Activated T-cell treated with anti-CD3 and anti-CD28 coated beads for 48 hours (primary cell): ENCODE measurements around the gene LANCL2.

ENCODE experiments used
- DNase-seq: peaks from one replicate; pipeline ENCODE4 v3.0.0-alpha.2; 2020; ENCODE audit warnings: low read depth

LANCL2 gene

DNA sequence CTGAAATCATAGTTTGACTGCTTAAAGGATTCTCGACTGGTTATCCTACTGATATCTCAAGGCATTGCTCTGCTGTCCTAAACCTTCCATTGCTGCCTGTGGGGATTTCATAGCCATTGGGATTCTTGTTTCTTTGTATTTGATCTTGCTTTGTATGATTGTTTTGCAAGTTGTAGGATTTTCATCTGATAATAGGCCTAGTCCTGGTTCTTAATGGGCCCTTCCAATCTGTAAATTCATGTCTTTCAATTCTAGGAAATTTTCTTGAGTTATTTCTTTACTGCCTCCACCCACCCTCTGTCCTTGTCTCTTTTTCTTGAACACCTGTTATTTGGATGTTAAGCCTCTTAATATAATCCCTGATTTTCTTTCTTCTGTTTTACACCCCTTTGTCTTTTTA lies 72.2 kb downstream of the LANCL2 start:
- DNase-seq, result no peak

DNA sequence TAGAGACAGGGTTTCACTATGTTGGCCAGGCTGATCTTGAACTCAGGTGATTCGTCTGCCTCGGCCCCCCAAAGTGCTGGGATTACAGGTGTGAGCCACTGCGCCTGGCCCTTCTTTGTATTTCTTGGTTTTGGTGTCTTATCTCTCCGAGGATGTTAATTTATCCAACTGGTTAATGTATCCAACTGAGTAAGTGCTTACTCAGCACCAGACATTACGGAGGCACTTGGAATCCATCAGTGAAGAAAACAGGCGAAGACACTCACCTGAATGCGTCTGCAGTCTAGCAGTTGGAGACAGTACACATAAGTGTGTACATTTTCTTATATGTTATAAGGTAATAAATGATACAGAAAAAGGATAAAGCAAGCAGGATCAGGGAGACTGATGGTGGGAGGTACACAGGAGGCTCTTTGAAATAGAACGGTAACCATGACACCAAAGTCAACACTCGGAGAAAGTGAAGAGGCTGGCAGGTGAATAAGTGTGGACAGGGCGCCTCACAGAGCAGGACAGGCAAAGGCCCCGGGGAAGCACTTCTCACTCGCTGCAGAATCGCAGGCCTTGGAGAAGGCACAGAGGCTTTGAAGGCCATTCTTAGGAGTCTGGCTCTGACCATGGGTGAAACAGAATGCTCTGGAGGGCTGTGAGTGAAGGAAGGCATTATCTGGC lies 73.1 kb downstream of the LANCL2 start:
- no peak for DNase-seq

DNA sequence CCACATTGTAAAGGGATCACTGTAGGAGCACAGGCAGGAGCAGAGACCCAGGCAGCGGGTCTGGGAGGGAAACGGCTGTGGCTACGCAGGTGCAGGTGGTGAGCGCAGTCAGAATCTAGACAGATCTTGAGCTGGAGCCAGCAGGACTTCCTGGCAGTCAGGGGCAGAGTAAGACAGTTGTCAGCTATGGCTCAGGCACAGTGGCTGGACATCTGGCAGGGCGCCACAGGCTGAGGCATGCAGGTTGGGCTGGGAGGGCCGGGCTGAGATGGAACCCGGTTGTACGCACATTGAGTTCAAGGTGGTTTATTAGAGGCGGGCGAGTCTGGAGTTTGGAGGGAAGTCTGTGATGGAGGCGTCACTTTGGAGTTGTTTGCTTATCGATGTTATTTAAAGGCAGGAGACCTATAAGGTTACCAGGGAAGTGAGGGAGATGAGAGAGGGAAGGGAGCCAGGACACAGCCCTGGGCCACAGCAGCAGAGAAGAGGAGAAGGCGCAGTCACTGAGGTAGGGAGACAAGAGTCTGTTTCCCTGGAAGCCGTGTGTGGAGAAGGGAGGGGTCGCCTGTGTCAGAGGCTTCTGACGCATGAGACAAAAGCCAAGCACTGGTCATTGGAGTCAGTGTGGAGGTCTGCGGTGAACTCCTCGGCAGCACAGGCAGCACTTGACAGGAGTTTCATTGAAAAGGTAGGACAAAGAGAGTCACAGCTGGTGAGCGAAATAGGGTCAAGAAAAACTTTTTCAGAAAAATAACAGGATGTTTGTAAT lies 73.8 kb downstream of the LANCL2 start:
- DNase-seq, result no peak

DNA sequence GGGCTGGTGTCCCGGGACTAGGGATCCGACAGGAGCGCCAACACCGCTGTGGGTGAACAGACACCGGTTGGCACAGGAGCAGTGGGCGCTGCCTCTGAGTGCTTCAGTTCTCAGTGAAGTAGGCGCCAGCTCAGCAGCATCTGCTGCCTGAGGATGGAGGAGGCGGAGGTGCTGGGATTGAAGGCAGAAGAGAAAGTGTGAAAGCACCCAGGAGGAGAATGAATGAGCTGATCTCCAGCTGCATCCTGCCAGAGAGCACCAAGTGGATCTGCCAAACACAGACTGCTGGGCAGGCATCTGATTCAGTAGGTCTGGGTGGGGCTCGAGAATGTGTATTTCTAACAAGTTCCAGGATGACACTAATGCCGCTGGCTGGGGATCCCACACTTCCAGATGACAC lies 74.5 kb downstream of the LANCL2 start:
- no peak for DNase-seq

DNA sequence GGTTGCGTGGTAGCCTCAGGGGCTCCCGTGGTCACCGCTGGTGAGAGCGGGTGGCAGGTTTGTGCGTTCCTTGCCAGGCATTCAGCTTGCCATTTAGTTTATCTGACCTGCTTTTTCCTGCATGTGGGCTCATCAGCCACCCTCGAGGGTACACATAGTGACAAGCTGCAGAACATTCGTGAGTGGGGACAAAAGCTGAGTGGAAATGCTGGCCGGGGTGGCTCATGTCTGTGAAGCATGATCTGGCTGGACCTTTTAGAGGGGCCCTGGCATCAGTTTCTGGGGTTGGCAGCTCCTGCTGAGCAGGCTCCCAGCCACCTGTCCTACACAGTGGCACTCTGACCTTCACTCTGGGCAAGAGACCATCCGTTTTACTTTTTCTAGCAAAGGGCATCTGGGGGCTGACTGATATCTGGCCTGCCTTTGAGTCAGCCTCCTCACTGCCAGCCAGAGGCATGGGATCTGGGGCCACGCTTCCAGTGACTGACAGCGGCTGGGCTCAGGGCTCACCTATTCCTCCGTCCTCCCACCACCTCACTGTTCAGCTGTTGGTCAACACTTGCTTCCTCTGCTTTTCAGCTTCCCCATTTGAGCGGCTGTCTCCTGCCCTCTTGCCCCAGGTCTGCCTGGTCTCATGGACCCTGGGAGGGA lies 75.0 kb downstream of the LANCL2 start:
- no peak for DNase-seq

DNA sequence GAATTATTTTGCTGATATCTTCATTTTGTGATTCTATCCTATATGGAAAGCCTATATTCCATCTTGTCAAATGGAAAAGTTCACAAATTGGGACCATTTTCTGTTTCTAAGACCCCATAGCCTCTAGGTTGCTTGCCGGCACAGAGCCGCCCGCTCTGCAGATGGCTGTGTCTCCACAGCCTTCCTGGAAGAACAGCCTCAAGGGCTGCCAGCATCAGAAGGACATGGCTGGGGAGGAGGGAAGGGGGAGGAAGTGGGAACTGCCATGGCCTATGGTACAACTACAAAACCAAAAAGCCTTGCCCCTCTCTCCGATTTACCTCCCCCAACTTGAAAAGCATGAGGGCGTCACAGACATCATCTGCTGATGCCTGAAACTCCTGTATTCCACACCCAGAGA lies 75.9 kb downstream of the LANCL2 start:
- no peak for DNase-seq

DNA sequence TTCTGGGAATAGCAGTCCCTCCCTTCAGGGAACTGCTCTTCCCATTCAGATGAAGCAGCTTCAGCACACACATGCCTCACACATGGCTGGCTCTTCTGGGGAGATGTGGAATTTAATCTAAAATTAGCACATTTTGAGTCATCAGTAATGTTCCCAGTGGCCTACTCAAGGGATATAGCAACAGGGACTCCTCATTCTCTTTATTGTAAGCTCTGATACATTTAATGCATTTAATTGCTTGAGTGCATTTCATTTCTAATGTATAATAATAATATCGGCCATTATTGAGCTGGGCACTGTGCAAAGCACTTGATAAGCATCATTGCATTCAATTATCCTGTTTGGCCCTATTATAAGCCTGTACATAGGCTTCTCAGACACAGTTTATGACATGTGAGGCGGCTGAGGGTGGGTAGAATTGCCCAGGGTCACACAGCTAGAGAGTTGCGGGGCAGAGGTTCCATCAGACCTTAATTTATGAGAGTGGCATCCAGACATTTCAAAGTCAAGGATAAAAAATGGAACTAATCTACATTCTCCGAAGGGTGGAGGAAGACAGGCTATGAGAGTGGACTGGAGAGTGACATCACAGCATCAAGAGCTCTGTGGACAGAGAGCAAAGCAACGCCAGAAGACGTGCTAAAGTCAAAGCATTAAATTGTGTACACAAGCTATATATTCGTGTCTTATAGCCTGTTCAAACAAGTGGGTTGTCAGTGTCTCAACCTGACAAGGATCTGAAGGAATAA lies 76.8 kb downstream of the LANCL2 start:
- no peak for DNase-seq

DNA sequence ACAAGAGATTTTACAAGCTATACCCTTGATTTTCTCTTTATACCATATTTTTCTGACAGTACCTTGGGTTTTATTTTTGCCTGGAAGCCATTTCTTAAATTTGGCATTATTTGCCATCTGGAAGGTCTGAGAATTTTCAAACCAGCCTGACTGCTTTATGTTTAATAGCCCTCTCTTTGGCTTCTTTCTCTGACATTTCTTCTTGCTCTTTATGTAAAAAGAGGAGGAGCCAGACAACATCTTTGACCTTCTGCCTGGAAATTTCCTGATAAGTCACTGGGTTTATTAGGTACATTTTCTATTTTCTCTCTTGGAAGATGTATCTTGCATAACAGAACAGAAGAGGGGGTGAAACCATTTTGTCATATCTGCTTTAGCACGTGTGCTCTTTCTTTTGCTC lies 79.6 kb downstream of the LANCL2 start:
- DNase-seq, result no peak

DNA sequence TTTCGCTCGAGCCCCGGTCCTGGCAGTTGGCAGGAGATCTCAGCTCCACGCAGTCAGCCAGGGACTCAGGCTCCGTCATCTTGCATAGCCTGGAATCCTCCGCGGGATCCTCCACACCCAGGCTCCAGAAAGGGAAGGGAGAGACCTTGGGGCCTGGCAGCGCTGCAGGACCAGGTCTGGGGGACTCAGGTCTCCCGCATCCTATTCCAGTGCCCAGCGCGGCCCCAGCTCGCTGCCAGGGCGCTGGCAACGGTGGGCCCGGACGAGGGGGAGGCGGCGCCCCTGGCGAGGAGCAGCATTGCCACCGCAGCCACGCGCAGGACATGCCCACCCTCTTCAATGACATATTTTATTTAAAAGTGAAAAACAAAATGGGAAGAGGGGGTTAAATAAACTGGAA lies 83.4 kb downstream of the LANCL2 start:
- no peak for DNase-seq

DNA sequence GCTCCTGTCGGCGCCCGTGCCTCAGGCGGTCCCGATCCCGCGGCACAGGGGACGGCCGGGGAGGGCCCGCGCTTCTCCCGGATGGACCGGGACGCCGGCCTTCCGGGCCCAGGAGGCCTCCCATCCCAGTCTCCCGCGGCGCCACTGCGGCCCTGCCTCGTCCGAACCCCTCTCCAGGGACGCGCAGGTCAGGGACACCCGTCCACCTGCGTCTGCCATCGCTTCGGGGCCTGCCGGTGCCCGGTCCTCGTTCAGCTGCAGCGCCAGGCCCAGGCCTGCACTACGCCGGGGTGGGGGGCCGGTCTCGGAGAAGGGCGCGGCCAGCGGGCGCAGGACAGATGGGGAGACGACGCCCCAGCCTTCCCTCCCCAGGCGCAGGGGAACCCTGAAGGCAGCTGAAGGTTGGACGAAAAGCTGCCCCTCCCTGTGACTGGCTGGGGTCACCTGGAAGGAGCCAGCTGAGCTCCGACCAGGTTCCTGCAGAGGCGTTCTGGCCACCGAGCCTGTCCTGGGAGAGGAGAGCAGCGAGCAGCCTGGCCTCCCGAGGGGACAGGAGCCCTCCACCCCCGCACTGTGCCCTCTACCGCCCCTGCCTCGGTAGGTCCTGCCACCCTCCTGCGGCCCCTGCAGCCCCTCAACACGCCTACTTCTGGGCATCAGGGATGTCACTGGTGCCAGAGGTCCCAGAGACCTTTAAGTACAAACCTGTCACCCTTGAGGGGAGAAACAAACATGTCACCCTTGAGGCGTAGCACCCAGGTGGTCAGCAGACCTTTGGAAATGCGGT lies 84.3 kb downstream of the LANCL2 start:
- no peak for DNase-seq

DNA sequence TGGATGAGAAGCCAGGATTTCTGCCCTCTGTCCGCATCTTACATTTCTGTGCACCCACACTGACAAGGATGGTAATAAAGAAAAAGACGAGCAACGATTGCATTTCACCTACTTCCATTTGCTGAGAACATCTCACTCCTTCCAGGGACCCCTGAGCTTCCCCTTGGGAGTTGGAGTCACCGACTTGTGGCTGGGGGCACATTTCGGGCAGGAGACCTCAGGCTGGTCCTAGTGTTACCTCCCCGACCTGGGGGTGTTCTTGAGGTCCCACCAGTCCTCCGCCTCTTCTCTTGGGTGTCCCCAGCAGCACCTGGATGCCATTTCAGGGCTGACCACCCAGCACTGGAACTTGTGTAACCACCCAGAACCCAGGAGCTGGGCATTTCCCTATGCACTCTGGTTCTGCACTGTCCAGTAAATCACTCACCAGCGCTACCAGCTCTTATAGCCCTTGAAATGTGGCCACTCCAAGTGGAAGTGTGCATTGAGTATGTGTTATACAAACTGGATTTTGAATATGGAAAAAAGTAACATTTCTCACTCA lies 84.9 kb downstream of the LANCL2 start:
- DNase-seq, result no peak

DNA sequence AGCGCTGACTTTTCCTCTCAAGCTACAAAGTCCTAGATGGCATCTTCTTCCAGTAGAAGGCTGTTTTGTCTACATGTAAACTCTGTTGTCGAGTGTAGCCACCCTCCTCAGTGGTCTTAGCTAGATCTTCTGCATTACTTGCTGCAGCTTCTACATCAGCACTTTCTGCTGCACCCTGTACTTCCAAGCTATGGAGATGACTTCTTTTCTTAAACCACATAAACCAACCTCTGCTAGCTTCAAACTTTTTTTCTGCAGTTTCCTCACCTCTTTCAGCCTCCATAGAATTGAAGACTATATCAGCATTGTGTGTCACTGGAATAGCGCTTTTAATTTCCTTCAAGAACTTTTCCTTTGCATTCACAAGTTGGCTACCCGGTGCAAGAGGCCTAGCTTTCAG lies 87.8 kb downstream of the LANCL2 start:
- no peak for DNase-seq

DNA sequence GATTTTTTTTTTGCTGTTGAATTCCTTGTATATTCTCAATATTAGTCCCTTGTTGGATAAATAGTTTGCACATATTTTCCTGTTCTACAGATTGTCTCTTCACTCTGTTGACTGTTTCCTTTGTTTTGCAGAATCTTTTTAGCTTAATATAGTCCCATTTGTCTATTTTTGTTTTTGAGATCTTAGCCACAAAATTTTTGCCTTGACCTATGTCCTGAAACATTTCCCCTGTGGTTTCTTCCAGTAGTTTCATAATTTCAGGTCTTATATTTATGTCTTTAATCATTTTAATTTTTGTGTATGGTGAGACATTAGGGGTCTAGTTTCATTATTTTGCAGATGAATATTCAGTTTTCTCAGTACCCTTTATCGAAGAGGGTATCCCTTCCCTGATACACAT lies 92.7 kb downstream of the LANCL2 start:
- no peak for DNase-seq

DNA sequence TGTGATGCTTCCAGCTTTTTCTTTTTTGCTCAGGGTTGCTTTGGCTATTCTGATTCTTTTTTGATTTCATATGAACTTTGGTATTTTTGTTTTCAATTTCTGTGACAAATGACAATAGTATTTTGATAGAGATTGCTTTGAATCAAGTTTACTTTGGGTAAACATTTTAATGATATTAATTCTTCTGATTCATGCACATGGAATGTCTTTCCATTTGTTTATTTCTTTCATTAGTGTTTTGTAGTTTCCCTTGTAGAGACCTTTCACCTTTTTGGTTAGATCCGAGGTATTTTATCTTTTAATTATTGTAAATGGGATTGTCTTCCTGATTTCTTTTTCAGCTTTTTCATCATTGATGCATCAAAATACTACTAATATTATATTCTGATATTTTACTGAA lies 93.2 kb downstream of the LANCL2 start:
- no peak for DNase-seq

DNA sequence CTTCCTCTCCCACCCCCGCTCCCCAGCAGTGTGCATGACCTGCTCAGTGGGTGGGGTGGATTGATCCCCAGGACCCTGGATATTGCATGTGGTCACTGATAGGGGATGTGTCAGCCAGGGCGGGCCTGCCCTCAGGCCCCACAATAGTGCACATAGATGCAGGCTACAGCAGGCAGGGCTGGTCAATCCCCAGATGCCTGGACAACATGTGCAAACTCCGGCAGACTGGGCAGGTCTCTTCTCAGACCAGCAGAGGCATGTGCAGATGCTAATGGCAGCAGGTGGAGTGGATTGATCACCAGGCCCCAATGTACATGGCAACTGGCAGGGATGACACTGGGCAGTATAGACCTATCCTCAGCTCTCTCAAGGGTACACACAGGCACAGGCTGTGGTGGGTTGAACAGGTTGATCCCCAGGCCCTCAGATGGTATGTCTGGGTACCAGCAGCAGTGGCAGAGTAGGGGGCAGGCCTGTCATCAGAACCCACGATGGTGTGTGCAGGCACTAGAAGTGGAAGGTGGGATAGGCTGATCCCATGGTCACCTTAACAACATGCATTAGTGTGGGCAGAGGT lies 98.6 kb downstream of the LANCL2 start:
- DNase-seq, result no peak

DNA sequence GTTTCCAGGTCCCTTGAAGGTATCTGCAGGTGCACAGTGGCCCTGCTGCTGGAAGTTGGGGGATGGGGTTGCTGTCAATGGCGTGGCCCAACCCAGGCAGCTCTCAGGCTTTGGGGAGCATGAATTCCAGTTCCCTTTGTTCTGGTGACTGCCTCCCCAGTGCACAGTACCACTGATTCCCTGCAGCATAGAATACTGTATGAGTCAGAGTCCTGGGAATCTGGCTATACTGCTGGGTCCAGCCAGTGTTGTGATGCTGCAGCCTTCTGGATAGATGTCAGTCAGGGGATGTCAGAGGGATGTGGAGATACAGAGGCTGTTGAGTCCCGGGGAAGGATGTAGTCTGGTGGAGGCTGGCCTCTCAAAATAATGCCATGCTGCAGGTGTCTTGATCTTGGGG lies 99.3 kb downstream of the LANCL2 start:
- DNase-seq, result no peak

DNA sequence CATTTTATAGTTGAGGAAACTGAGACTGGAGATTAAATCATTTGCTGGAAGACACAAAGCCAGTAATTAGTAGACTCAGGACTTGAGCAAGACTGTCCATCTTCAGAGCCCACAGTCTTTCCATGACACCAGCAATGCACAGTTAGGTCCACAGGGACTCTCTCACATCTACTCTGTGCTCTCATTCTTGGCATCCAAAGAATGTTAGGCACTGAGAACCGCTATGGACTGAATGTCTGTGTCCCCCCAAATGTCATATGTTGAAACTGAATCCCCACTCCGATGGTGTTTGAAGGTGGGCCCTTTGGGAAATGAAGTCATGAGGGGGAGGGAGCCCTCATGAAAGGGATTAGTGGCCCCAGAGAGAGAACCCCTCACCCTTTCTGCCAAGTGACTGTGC lies 100.6 kb downstream of the LANCL2 start:
- no peak for DNase-seq

DNA sequence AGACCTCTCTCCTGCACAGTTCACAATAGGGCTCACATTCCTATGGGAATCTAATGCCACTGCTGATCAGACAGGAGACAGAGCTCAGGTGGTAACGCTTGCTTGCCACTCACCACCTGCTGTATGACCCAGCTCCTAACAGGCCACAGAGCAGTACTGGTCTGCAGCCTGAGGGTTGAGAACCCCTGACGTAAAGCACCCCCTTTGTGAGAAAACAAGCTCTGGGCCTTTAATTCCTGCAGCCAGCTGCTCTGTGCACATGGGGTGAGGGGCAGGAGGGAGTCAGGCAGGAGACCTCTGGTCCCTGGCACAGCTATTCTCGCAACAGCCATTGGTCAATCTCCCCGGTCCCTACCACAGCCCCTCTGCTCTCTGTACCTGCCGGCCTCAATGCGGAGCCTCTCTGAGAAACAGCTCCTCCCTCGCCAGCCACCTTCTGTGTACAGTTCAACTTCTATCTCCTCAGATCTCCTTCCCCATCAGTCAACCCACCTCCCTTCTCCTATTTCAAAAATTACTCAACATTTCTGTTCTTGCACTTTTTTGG lies 102.0 kb downstream of the LANCL2 start:
- DNase-seq, result no peak

DNA sequence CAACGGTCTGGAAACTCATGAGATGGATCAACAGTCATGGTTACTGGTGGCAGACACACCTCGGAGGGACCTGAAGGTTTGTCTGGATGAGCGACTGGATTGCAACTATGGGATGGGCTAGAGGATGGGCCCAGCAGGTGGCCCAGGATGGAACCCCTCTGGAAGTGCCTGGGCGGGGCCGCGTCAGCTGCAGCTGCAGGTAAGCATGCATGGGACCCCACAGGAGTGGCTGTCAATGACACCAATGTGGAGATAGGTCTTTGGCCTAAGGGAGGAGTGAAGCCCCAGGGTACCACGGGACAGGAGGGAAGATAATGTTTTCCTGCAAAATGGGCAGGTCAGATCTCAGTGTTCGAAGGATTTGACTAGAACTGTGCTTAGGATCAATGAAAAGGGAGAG lies 103.4 kb downstream of the LANCL2 start:
- no peak for DNase-seq

DNA sequence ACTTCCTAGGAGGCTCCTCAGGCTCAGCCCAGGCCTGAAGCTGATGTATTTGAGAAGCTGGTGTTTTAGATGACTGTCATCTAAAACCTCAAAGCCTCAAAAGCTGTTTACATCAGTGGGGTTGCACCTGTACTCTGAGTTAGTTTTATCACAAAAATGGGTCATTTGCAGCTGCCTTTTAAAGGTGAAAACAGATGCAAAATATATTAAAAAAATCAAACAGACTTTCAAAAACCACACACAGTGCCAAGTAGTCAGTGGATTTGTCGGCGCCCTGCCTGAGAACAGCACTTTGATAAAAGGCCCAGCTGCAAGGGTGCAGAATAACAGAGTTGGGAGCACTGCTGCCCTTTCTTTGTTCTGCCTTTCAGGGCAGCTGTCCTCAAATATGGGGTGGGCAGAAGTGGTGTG lies 104.1 kb downstream of the LANCL2 start:
- no peak for DNase-seq

DNA sequence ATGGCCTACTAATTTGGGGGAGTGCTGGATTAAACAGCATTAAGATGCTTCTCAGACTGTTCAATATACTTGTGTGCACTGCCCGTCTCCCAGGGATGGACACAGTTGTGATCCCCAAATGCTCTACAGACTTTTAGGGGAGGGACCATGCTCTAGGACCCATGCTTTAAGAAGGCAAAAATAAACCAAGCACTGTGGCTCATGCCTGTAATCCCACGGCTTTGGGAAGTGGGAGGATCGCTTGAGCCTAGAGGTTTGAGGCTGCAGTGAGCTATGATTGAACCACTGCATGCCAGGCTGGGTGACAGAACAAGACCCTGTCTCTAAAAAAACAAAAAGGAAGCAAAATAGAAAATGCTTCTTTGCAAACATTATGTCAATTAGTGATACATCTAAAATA lies 104.6 kb downstream of the LANCL2 start:
- no peak for DNase-seq
